A549 (cell line): ENCODE results near the gene MKRN1. TPM values are rescaled to one million over a fixed set of nuclear protein-coding genes. Genes with fewer than 3 reads are reported as not detected.

Source experiments
- ATAC-seq, 2 experiments: fragments of 200-7000 bp in 1 of 2; fragments of >200 bp in 1 of 2; cut with Nextera tagmentation in 1 of 2; cut with Tn5 transposase in 1 of 2; 3 replicates each; pipeline versions ENCODE4 v1.8.0 to v1.9.1; 2018 to 2020; ENCODE audit warnings: mild to moderate bottlenecking in 1 of 2, moderate library complexity in 1 of 2
- CTCF ChIA-PET: fragments of 300-600 bp; sonication (Branson Sonifier 250); formaldehyde crosslinking; extraction: SDS; loops from one replicate; lab custom pipeline; 2021; ENCODE audit warnings: antibody characterized with exemption, inconsistent platforms; lab: Yijun Ruan, JAX
- POLR2A ChIA-PET: fragments of 350-600 bp; formaldehyde crosslinking; extraction: SDS; loops from one replicate; lab custom pipeline; 2021; ENCODE audit warnings: antibody characterized with exemption, inconsistent platforms; lab: Yijun Ruan, JAX
- DNase-seq, 2 experiments: peaks; one replicate each; pipeline versions ENCODE4 v3.0.0 to v3.0.0-alpha.2; 2011 to 2016; ENCODE audit warnings: low read depth in 1 of 2, low spot score in 1 of 2
- FAIRE-seq: peaks from 2 replicates; lab custom pipeline; 2011; peaks lifted over from hg19 to GRCh38; lab: Jason Lieb, UNC
- H3K27ac ChIP-seq, 2 experiments: fragments of >200 bp; sonication (Bioruptor Twin); formaldehyde crosslinking; 3 replicates each; pipeline ENCODE4 v1.5.1; 2016 to 2017
- H3K4me1 ChIP-seq: fragments of >200 bp; sonication (Bioruptor Twin); formaldehyde crosslinking; 3 replicates; pipeline ENCODE4 v1.6.1; 2016
- H3K4me2 ChIP-seq: fragments of >200 bp; sonication (Bioruptor Twin); formaldehyde crosslinking; 3 replicates; pipeline ENCODE4 v1.6.1; 2016
- H3K4me3 ChIP-seq: fragments of >200 bp; sonication (Bioruptor Twin); formaldehyde crosslinking; 3 replicates; pipeline ENCODE4 v1.5.1; 2016
- H3K9me3 ChIP-seq: fragments of >200 bp; sonication (Bioruptor Twin); formaldehyde crosslinking; 3 replicates; pipeline ENCODE4 v1.6.1; 2016
- BCL3 ChIP-seq: fragments of >200 bp; sonication (Bioruptor Twin); formaldehyde crosslinking; IDR thresholded peaks from 3 replicates; pipeline ENCODE4 v1.6.1; 2016
- CBX2 ChIP-seq: fragments of 200-600 bp; sonication (generic); IDR thresholded peaks from 2 replicates; pipeline ENCODE4 v1.6.1; 2016; ENCODE audit warnings: low read depth, mild to moderate bottlenecking, borderline replicate concordance
- E2F6 ChIP-seq: IDR thresholded peaks from 2 replicates; pipeline ENCODE4 v1.6.1; 2012; ENCODE audit warnings: low read depth, borderline replicate concordance
- EHMT2 ChIP-seq: fragments of 200-600 bp; sonication (generic); IDR thresholded peaks from 2 replicates; pipeline ENCODE4 v1.6.1; 2016; ENCODE audit warnings: antibody characterized with exemption, low read depth, mild to moderate bottlenecking, moderate library complexity
- EP300 ChIP-seq, 2 experiments: fragments of >200 bp; sonication (Bioruptor Twin); formaldehyde crosslinking; IDR thresholded peaks; 2 replicates in 1 of 2; 3 replicates in 1 of 2; pipeline ENCODE4 v1.6.1; 2016 to 2017
- ESRRA ChIP-seq: fragments of 150-350 bp; IDR thresholded peaks from 2 replicates; pipeline ENCODE4 v1.6.1; 2014; ENCODE audit warnings: mild to moderate bottlenecking, low read length, borderline replicate concordance
- FOXS1 ChIP-seq: fragments of 250-450 bp; sonication (Bioruptor Pico); IDR thresholded peaks from 2 replicates; pipeline ENCODE4 v1.5.0; 2020; ENCODE audit warnings: mild to moderate bottlenecking, moderate library complexity
- HES2 ChIP-seq: fragments of >200 bp; sonication (Bioruptor Twin); formaldehyde crosslinking; IDR thresholded peaks from 2 replicates; pipeline ENCODE4 v1.6.1; 2016
- HEYL ChIP-seq: fragments of 250-450 bp; sonication (Bioruptor Pico); IDR thresholded peaks from 2 replicates; pipeline ENCODE4 v1.8.0; 2021; ENCODE audit warnings: mild to moderate bottlenecking, moderate library complexity
- HOXB13 ChIP-seq: fragments of 250-450 bp; sonication (Bioruptor Pico); IDR thresholded peaks from 2 replicates; pipeline ENCODE4 v1.5.0; 2020; ENCODE audit warnings: low read depth, mild to moderate bottlenecking, moderate library complexity
- HOXB5 ChIP-seq: fragments of 250-450 bp; sonication (Bioruptor Pico); IDR thresholded peaks from 2 replicates; pipeline ENCODE4 v1.5.0; 2020; ENCODE audit warnings: mild to moderate bottlenecking, moderate library complexity
- MYC ChIP-seq: IDR thresholded peaks from 2 replicates; pipeline ENCODE4 v1.6.1; 2012; ENCODE audit warnings: mild to moderate bottlenecking, inconsistent platforms, low read length, improper control_type of control experiment, borderline replicate concordance
- NPAS2 ChIP-seq: fragments of 250-450 bp; sonication (Bioruptor Pico); IDR thresholded peaks from 2 replicates; pipeline ENCODE4 v1.8.0; 2022; ENCODE audit warnings: mild to moderate bottlenecking, moderate library complexity, borderline replicate concordance
- PBX3 ChIP-seq: IDR thresholded peaks from 2 replicates; pipeline ENCODE4 v1.6.1; 2012
- POLR2AphosphoS2 ChIP-seq: conservative IDR thresholded peaks from 2 replicates; pipeline ENCODE4 v1.6.1; 2012; ENCODE audit warnings: low read length, improper control_type of control experiment, inconsistent platforms
- RARB ChIP-seq: fragments of 250-450 bp; sonication (Bioruptor Pico); IDR thresholded peaks from 2 replicates; pipeline ENCODE4 v1.8.0; 2021; ENCODE audit warnings: mild to moderate bottlenecking, moderate library complexity
- RCOR1 ChIP-seq: fragments of 150-350 bp; IDR thresholded peaks from 2 replicates; pipeline ENCODE4 v1.6.1; 2014; ENCODE audit warnings: antibody characterized with exemption, low read length, low read depth
- RFX5 ChIP-seq: fragments of 450-650 bp; IDR thresholded peaks from 2 replicates; pipeline ENCODE4 v1.7.1; 2014; ENCODE audit warnings: antibody characterized with exemption, mild to moderate bottlenecking, moderate library complexity
- SREBF2 ChIP-seq: fragments of 450-650 bp; IDR thresholded peaks from 2 replicates; pipeline ENCODE4 v1.6.1; 2014; ENCODE audit warnings: mild to moderate bottlenecking, moderate library complexity
- ZC3H11A ChIP-seq: fragments of 450-650 bp; IDR thresholded peaks from 2 replicates; pipeline ENCODE4 v1.6.1; 2014; ENCODE audit warnings: antibody characterized with exemption, mild to moderate bottlenecking
- ZFP36 ChIP-seq: fragments of 450-650 bp; IDR thresholded peaks from 2 replicates; pipeline ENCODE4 v1.6.1; 2014; ENCODE audit warnings: borderline replicate concordance; ENCODE audit not compliant: partially characterized antibody
- ZNF302 ChIP-seq: fragments of 250-450 bp; sonication (Bioruptor Pico); IDR thresholded peaks from 2 replicates; pipeline ENCODE4 v1.9.0; 2021; ENCODE audit warnings: inconsistent platforms, mild to moderate bottlenecking, moderate library complexity
- WGBS: methylation state at CpG from one replicate; pipeline ENCODE4 v1.1.6; 2017; ENCODE audit errors: missing lambda C conversion rate; 5-methylcytosine and 5-hydroxymethylcytosine counted together
- polyA plus RNA-seq, 4 experiments: library from polyadenylated mRNA; depleted of rRNA in 3 of 4; stranded (reverse); fragments of >200 nt; fragmentation: RNase III in 1 of 4; extraction: RNeasy Plus Mini Kit Qiagen cat#74134 plus additional on column Dnase treatment in 1 of 4; gene quantifications; 2 replicates in 3 of 4; 3 replicates in 1 of 4; pipeline ENCODE4 v1.2.3, GENCODE V29; 2011 to 2017

The MKRN1 gene
- polyA plus RNA-seq, 2 of the 4 experiments (the other 2 are of a cell fraction) = 53.2 to 68.8 TPM

- peaks cover 4% of the 10 kb centered on the region; the same call in 1 of the 3 replicates for H3K9me3 ChIP-seq
- H3K4me2 ChIP-seq = no peak overlapping the region
- no peaks in the 10 kb centered on the region for H3K4me1 ChIP-seq
- WGBS = 85% methylated on average over 3 of the region's 3 CpGs
- H3K4me3 ChIP-seq = no peak overlapping the region
- no peak overlapping the region for H3K27ac ChIP-seq
- CTCF ChIA-PET = interaction anchor here (1.1 to 1.2 kb wide), 2 partner anchors 20 to 78 kb away, joined by 3 read pairs; no protein-coding TSS in a partner anchor
- POLR2A ChIA-PET = no interaction called here
- DNase-seq (no peak), ATAC-seq (no peak), FAIRE-seq (no peak)
- TF ChIP-seq MYC (no peak), ZNF302 (no peak), RFX5 (no peak), RARB (CRISPR knock-in tag) (no peak), ZFP36 (no peak), HEYL (CRISPR knock-in tag) (no peak), EHMT2 (no peak), ZC3H11A (no peak), EP300 (IDR thresholded peaks at IDR 0.05) (no peak), ESRRA (no peak), PBX3 (no peak), E2F6 (no peak), POLR2AphosphoS2 (no peak), HOXB5 (CRISPR knock-in tag) (no peak), RCOR1 (no peak)
These were observed 63.9 kb downstream of the MKRN1 start for GRCh38 chr7:140415361-140415760.

- H3K27ac ChIP-seq = no peak overlapping the region
- no peak overlapping the region for H3K4me3 ChIP-seq
- FAIRE-seq (no peak), ATAC-seq (no peak), DNase-seq (no peak)
- no peak overlapping the region for H3K4me2 ChIP-seq
- ChIA-PET POLR2A (no interaction called here), CTCF (interaction anchor here (1.1 kb wide), 1 partner anchor 23 kb away, joined by 3 read pairs; no protein-coding TSS in a partner anchor)
- TF ChIP-seq HES2 (no peak), FOXS1 (CRISPR knock-in tag) (no peak), HOXB13 (no peak), BCL3 (no peak), ZC3H11A (no peak), SREBF2 (no peak), NPAS2 (CRISPR knock-in tag) (no peak), HEYL (CRISPR knock-in tag) (no peak), EHMT2 (no peak), CBX2 (no peak)
- H3K4me1 ChIP-seq = 0 out of 3 replicates have a peak, but pooled peaks cover 3% of the 10 kb centered on the region
- H3K9me3 ChIP-seq = no peaks in the 10 kb centered on the region
- 67% methylated on average over 3 of the region's 3 CpGs for WGBS
These were observed 74.7 kb downstream of the MKRN1 start for GRCh38 chr7:140404565-140405065.
